Stimulated activated CD4-positive, alpha-beta T cell treated with anti-CD3 and anti-CD28 coated beads, Interleukin-1b, Interleukin-23, amount 100 ng/mL, for 4 hours (primary cell): ENCODE measurements around the gene NODAL.

Experiments
- DNase-seq, 2 donors: peaks; one replicate each; pipeline ENCODE4 v3.0.0-alpha.2; 2020; ENCODE audit warnings: low read depth in 2 of 2

NODAL gene

DNA sequence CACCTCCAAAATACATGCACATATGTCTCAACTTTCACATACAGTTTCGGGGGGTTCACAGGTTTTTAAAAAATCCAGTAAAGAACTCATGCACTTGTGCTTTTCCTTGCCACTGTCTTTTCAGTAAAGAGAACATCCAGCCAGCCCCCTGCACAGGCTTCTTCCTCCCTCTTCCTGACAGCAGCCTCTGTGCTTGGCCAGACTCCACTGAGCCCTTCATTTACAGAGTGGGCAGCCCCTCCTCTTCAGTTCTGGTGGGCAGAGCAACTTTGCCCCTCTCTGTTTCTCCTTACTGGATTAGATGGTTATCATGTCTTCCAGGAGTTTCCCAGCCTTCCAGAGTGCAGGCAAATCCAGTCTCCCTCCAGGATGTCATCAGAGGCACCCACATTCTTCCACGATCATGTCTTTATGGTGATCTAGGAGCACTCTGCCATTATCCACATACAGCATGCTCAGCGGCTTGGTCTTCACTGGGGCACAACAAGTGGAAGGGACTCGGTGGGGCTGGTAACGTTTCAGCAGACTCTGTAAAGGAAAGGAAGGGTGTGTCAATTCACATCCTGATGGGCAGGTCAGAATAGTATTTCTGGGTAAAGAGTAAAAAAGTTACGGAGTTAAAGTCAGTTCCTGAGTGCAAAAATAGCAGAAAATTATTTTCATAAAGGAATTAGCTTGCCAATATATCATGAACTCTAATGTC lies 8.8 kb downstream of the NODAL start:
- no peak for DNase-seq

GRCh38 chr10:70432101-70432500 lies 9.4 kb downstream of the NODAL start:
- DNase-seq: no peak

- no peak for DNase-seq
Observed at GRCh38 chr10:70430493-70431445, 10.7 kb downstream of the NODAL start.

DNA sequence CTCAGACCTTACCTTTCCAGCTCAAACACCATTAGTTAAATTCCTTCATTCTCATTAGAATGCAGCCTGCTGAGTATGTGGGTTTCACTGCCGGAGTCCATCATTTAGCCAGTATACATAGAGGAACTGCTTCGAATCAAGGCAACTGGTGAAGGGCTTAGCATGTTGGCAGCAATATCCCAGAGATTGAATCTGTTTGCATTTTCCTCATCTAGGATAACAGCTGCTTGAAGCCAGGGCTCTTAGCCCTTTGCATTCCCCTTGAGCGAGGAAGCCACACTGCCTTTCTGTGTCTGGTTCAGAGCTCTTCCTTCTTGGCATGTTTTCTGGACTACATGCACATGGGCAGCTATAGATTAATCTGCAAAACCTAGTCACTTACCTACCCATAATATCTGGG lies 14.7 kb downstream of the NODAL start:
- DNase-seq: no peak

GRCh38 chr10:70425096-70425495 lies 16.4 kb downstream of the NODAL start:
- DNase-seq: no peak

DNA sequence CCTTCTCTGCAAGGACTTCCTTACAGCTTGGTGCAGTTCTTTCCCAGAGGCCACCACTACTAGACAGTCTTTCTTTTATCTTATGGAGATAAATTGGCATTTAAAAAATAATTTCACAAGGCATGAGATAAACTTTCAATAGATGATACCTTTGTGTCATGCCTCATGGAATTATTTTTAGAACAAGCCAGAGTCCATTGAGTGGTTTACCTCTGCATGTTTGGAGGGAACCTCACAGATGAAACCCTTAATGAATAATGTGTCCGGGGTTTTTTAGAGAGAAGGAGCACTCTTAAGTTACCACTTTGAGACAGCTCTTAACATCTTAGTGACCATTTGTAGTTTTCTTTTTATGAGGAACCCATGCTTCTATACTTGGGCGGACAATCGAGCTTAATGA lies 17.2 kb downstream of the NODAL start:
- no peak for DNase-seq

DNA sequence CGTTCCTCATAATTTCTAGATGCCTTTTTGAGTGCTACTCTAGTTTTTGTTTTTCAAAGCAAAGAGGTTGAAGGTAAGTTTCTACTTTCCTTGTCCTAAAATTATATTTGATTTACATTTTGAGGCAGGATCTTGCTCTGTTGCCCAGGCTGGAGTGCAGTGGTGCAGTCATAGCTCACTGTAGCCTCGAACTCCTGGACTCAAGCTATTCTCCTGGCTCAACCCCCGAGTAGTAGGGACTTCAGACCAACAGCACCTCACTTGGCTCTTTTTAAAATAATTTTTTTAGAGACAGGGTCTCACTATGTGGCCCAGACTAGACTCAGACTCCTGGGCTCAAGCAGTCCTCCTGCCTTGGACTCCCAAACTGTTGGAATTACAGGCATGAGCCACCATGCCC lies 22.8 kb downstream of the NODAL start:
- DNase-seq: no peak

- no peak for DNase-seq
Observed at GRCh38 chr10:70418229-70418628, 23.3 kb downstream of the NODAL start.

GRCh38 chr10:70417568-70417967 lies 23.9 kb downstream of the NODAL start:
- no peak for DNase-seq

GRCh38 chr10:70412356-70412755 lies 29.1 kb downstream of the NODAL start:
- no peak for DNase-seq

DNA sequence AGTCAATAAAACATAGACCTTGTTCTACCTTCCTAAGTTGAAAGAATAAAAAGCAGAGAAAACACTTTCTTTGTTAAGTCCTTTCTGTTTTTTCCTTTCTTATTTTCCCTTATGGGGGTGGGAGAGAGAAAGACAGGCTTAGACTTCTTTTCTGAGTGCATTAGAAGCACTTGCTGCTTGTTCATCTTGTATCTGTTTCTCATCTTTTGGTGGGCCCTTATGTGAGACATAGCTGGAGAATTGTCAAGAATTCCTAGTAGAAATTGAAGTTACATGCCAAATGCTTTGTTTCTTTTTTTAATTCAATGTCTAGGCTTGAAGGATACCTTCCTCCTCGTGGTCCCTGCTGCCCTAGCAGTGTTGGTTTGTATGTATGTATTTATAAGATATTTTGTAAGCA lies 30.9 kb downstream of the NODAL start:
- DNase-seq: no peak

GRCh38 chr10:70409772-70410171 lies 31.7 kb downstream of the NODAL start:
- DNase-seq: no peak

DNA sequence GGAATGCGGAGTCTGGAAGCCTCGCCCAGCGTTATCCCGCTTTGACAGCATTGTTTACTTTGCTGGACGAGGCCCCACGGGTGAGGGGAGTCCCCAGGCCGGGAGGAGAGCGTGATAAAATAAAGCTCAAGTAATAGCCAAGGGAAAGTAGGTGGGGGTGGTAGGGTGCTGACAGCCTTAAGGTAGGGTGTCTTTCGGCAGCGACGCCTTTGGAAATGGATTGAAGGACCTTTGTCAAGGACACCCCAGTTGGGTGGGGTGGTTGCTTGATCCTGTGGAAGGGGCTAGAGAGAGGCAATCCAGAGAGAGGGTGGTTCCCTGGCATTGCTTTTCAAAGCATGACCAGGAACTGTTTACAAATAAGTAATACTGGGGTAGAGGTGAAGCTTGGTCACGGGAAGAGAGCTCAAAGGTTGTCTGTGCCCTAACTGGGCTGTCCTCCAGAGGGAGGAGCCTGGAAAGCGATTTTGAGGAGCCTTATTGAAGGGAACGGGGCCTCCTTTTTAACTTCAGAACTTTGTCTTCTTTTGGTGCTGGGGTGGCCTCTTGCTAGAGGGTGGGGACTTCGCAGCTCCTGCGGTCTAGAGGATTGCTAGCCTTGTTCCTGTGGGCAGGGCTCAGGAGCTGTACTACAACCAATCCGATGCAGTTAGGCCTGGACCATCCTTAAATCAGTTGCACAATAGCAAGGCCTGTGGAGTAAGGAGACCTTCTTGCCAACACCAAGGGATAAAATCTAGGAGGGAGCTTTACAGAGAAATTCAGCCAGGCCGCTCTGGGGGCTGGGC lies 36.2 kb downstream of the NODAL start:
- DNase-seq: no peak

GRCh38 chr10:70404787-70405036 lies 36.8 kb downstream of the NODAL start:
- no peak for DNase-seq

DNA sequence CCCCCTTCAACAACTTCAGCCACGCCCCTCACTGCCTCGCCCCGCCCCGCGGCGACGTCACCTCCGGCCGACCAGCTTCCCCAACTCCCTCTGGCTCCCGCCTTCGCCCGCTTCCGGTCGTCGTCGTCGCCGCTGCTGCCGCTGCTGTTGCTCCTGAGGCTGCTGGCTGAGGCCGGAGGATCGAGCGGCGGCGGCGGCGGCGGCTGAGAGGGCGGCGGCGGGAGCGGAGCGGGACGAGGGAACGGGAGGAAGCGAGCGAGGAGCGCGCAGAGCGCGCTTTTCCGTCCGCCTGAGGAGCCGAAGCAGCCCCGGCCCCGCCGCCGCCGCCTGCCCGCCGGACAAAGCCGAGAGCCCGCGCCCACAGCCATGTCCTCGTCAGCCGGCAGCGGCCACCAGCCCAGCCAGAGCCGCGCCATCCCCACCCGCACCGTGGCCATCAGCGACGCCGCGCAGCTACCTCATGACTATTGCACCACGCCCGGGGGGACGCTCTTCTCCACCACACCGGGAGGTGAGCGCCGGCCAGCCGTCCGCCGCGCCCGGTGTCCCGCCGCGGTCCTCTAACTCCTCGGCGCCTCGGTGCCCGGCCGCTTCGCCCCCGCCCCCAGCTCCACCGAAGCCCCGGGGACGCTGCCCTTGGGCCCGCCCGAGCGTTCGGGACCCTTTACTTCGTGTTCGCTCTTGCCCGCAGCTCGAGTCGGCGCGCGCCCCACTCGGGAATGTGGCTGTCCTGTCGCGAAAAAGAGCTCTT lies 37.3 kb downstream of the NODAL start, which contains the start of gene EIF4EBP2:
TSS of gene EIF4EBP2 (plus strand) at position 110 of the 751 bp plus-strand sequence. CDS start at position 367, 257 bp downstream.
- DNase-seq: peak; percentile 99 to 100

GRCh38 chr10:70403483-70404035 lies 37.9 kb downstream of the NODAL start:
- no peak for DNase-seq

- no peak for DNase-seq
Observed at GRCh38 chr10:70399177-70399576, 42.3 kb downstream of the NODAL start.

GRCh38 chr10:70396140-70396539 lies 45.3 kb downstream of the NODAL start:
- no peak for DNase-seq

- no peak for DNase-seq
Observed at GRCh38 chr10:70391654-70392053, 49.8 kb downstream of the NODAL start.
